Endothelial cell of umbilical vein (primary cell): ENCODE results near the gene PHAF1.

Experiments used
- EZH2 ChIP-seq: IDR thresholded peaks from 2 replicates; pipeline ENCODE4 v1.6.1; 2012; ENCODE audit warnings: borderline replicate concordance, low read depth, mild to moderate bottlenecking, moderate library complexity, low read length, inconsistent platforms; ENCODE audit not compliant: severe bottlenecking
- FOS ChIP-seq: IDR thresholded peaks from 2 replicates; pipeline ENCODE4 v1.6.1; 2011; ENCODE audit warnings: mild to moderate bottlenecking, low read length, moderate library complexity, borderline replicate concordance; ENCODE audit not compliant: insufficient read depth
- GATA2 ChIP-seq: IDR thresholded peaks from 2 replicates; pipeline ENCODE4 v1.7.0; 2011; ENCODE audit warnings: low read depth, mild to moderate bottlenecking, moderate library complexity, mixed read lengths, low read length; ENCODE audit not compliant: insufficient read length, insufficient read depth
- JUN ChIP-seq: IDR thresholded peaks from 2 replicates; pipeline ENCODE4 v1.6.1; 2011; ENCODE audit warnings: borderline replicate concordance, low read depth; ENCODE audit not compliant: insufficient read length, insufficient read depth
- MYC ChIP-seq: IDR thresholded peaks from one replicate; pipeline ENCODE4 v1.6.1; 2011; ENCODE audit warnings: mild to moderate bottlenecking, low read depth, low read length
- POLR2A ChIP-seq: IDR thresholded peaks from 2 replicates; pipeline ENCODE4 v1.6.1; 2012; ENCODE audit warnings: low read depth, mild to moderate bottlenecking, control low read depth, low read length
- POLR2AphosphoS5 ChIP-seq: IDR thresholded peaks from 2 replicates; pipeline ENCODE4 v1.6.1; 2012; ENCODE audit warnings: low read depth, mild to moderate bottlenecking, control low read depth, low read length, moderate library complexity; ENCODE audit not compliant: insufficient read depth
- TF ChIP-seq, protein P1 (sequence below), 2 donors: IDR thresholded peaks; 1 replicate in 1 of 2; 2 replicates in 1 of 2; pipeline ENCODE4 v1.5.1; 2011; ENCODE audit warnings: low read length in 2 of 2, mild to moderate bottlenecking in 2 of 2, moderate library complexity in 2 of 2, control low read depth in 1 of 2, inconsistent platforms in 1 of 2, low read depth in 1 of 2; ENCODE audit not compliant: insufficient read depth in 1 of 2; ENCODE audit errors: extremely low read depth in 1 of 2
- TF ChIP-seq, protein P2 (sequence below): IDR thresholded peaks from 2 replicates; pipeline ENCODE4 v1.6.1; 2011; ENCODE audit not compliant: insufficient read depth, insufficient read length

- TF ChIP-seq POLR2A (no peak), EZH2 (no peak), MYC (no peak), POLR2AphosphoS5 (peak; percentile 46), JUN (no peak), GATA2 (no peak), FOS (no peak)
- TF ChIP-seq, protein P1, sequence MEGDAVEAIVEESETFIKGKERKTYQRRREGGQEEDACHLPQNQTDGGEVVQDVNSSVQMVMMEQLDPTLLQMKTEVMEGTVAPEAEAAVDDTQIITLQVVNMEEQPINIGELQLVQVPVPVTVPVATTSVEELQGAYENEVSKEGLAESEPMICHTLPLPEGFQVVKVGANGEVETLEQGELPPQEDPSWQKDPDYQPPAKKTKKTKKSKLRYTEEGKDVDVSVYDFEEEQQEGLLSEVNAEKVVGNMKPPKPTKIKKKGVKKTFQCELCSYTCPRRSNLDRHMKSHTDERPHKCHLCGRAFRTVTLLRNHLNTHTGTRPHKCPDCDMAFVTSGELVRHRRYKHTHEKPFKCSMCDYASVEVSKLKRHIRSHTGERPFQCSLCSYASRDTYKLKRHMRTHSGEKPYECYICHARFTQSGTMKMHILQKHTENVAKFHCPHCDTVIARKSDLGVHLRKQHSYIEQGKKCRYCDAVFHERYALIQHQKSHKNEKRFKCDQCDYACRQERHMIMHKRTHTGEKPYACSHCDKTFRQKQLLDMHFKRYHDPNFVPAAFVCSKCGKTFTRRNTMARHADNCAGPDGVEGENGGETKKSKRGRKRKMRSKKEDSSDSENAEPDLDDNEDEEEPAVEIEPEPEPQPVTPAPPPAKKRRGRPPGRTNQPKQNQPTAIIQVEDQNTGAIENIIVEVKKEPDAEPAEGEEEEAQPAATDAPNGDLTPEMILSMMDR (IDR thresholded peaks at IDR 0.05; ENCODE audit: extremely low read depth in 1 of 2, insufficient read depth in 1 of 2, low read depth in 1 of 2, low read length in 2 of 2) = peak in 1 of 2 donors; percentile 42
- TF ChIP-seq, protein P2, sequence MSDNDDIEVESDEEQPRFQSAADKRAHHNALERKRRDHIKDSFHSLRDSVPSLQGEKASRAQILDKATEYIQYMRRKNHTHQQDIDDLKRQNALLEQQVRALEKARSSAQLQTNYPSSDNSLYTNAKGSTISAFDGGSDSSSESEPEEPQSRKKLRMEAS = no peak
Observed at GRCh38 chr16:67150047-67150832, 40.5 kb downstream of the PHAF1 start.
